GM06990 (cell line): ENCODE data around the gene WBP1L.
A peak's percentile ranks its signal among the peaks of the same experiment; 100 is the strongest.
"Not testable (repeated sequence)": the region's sequence is repeated elsewhere in the genome, so short reads cannot be mapped to it uniquely, and the experiment has no call there.

Experiments
- DNase-seq: peaks from one replicate; pipeline ENCODE4 v3.0.0-alpha.2; 2011; ENCODE audit not compliant: insufficient read length; ENCODE audit errors: extremely low read depth
- H3K27me3 ChIP-seq: replicated peaks from 2 replicates; pipeline ENCODE4 v1.6.0; 2011; ENCODE audit warnings: low read length; ENCODE audit not compliant: control insufficient read depth, insufficient read depth
- H3K36me3 ChIP-seq: 2 replicates; pipeline ENCODE4 v1.5.1; 2011; ENCODE audit warnings: low read length; ENCODE audit not compliant: control insufficient read depth, insufficient read depth
- H3K4me3 ChIP-seq: replicated peaks from 2 replicates; pipeline ENCODE4 v1.5.1; 2011; ENCODE audit warnings: low read depth, mild to moderate bottlenecking, control low read depth, low read length
- CTCF ChIP-seq: IDR thresholded peaks from 2 replicates; pipeline ENCODE4 v1.5.1; 2011; ENCODE audit warnings: low read length, control low read depth, mild to moderate bottlenecking, inconsistent platforms; ENCODE audit not compliant: insufficient read depth, poor library complexity, severe bottlenecking

Gene WBP1L

GRCh38 chr10:102712843-102713538 lies 30.8 kb upstream of the WBP1L start:
- TF ChIP-seq CTCF = no peak
- no peak for DNase-seq
- Histone ChIP-seq H3K36me3 (no peaks in the 10 kb centered on the region; the same call in 1 of the 2 replicates), H3K27me3 (no peaks in the 10 kb centered on the region), H3K4me3 (peak overlapping the region; percentile 71)

- no peak for TF ChIP-seq CTCF
- Histone ChIP-seq H3K4me3 (peak overlapping the region; percentile 71), H3K36me3 (peaks cover 2% of the 10 kb centered on the region; the same call in 1 of the 2 replicates), H3K27me3 (no peaks in the 10 kb centered on the region)
- DNase-seq = no peak
These were observed 30.3 kb upstream of the WBP1L start for GRCh38 chr10:102713539-102713813.

GRCh38 chr10:102713814-102714620 lies 29.7 kb upstream of the WBP1L start, which contains the start of gene ARL3:
TSS of gene ARL3 (minus strand) at chr10:102714397. CDS start at chr10:102714275, 122 bp downstream.
- H3K27me3 ChIP-seq = no peaks in the 10 kb centered on the region
- H3K36me3 ChIP-seq = peaks cover 2% of the 10 kb centered on the region; the same call in 1 of the 2 replicates
- peak within 1 kb of the TSS; percentile 92 for H3K4me3 ChIP-seq
- peak; percentile 98 for DNase-seq
- peak; percentile 50 for TF ChIP-seq CTCF

- Histone ChIP-seq H3K4me3 (peak within 1 kb of the TSS; percentile 92), H3K27me3 (no peaks in the 10 kb centered on the region), H3K36me3 (peaks cover 2% of the 10 kb centered on the region; the same call in 1 of the 2 replicates)
- TF ChIP-seq CTCF = peak; percentile 46
- no peak for DNase-seq
These were observed 28.9 kb upstream of the WBP1L start, which contains the start of gene SFXN2 for GRCh38 chr10:102714621-102715455. TSS of gene SFXN2 (plus strand) at chr10:102714636. CDS start at chr10:102726637, 12,001 bp downstream.

- no peak overlapping the region for H3K4me3 ChIP-seq
- no peak for TF ChIP-seq CTCF
- DNase-seq = no peak
These were observed 27.9 kb upstream of the WBP1L start for GRCh38 chr10:102715880-102716279.

GRCh38 chr10:102716900-102717565 lies 26.7 kb upstream of the WBP1L start:
- DNase-seq, H3K36me3 ChIP-seq, H3K4me3 ChIP-seq, H3K27me3 ChIP-seq: not testable (repeated sequence)

More at GRCh38 chr10:102715880-102716279, 27.9 kb upstream of the WBP1L start:
- no peaks in the 10 kb centered on the region for H3K27me3 ChIP-seq
- peaks cover 2% of the 10 kb centered on the region; the same call in 1 of the 2 replicates for H3K36me3 ChIP-seq
